Kidney epithelial cell (primary cell): Measurements from ENCODE around the gene SLFN12. TPM values are rescaled to one million over a fixed set of nuclear protein-coding genes. Genes with fewer than 3 reads are reported as not detected.

Experiments used
- DNase-seq: peaks from one replicate; pipeline ENCODE4 v3.0.0-alpha.2; 2010; ENCODE audit warnings: low read depth
- H3K27me3 ChIP-seq: 2 replicates; pipeline ENCODE4 v1.6.0; 2011; ENCODE audit warnings: low read length; ENCODE audit not compliant: control insufficient read depth, insufficient read depth
- H3K36me3 ChIP-seq: 2 replicates; pipeline ENCODE4 v1.5.1; 2011; ENCODE audit warnings: low read length; ENCODE audit not compliant: control insufficient read depth, insufficient read depth
- H3K4me3 ChIP-seq: 2 replicates; pipeline ENCODE4 v1.5.1; 2011; ENCODE audit warnings: low read depth, mild to moderate bottlenecking, control low read depth, low read length
- CTCF ChIP-seq: IDR thresholded peaks from 2 replicates; pipeline ENCODE4 v1.5.1; 2011; ENCODE audit warnings: mild to moderate bottlenecking, moderate library complexity, low read length, control low read depth, inconsistent platforms; ENCODE audit not compliant: insufficient read depth, poor library complexity, severe bottlenecking
- total RNA-seq: library from RNA; depleted of rRNA; stranded (reverse); fragments of >200 nt; gene quantifications from 2 replicates; pipeline ENCODE4 v1.2.3, GENCODE V29; 2015

Gene SLFN12
- total RNA-seq, 1 donor from 2014 or later = 12.8 TPM

- TF ChIP-seq CTCF = no peak
- Histone ChIP-seq H3K36me3 (no peaks in the 10 kb centered on the region), H3K4me3 (peak overlapping the region; percentile 40), H3K27me3 (peaks cover 18% of the 10 kb centered on the region)
- DNase-seq = no peak
Measured at GRCh38 chr17:35374766-35375344, 57.4 kb downstream of the SLFN12 start.

- DNase-seq = no peak
- Histone ChIP-seq H3K36me3 (no peaks in the 10 kb centered on the region), H3K4me3 (peak overlapping the region; percentile 40), H3K27me3 (peaks cover 18% of the 10 kb centered on the region)
- TF ChIP-seq CTCF = no peak
Measured at GRCh38 chr17:35373984-35374765, 58.1 kb downstream of the SLFN12 start.

- H3K27me3 ChIP-seq = peaks cover 18% of the 10 kb centered on the region
- no peaks in the 10 kb centered on the region for H3K36me3 ChIP-seq
- H3K4me3 ChIP-seq = peak within 1 kb of the TSS; percentile 40
- TF ChIP-seq CTCF = no peak
- no peak for DNase-seq
Measured at GRCh38 chr17:35373534-35373983, 58.7 kb downstream of the SLFN12 start, which contains the start of gene SLFN11. TSS of gene SLFN11 (minus strand) at chr17:35373621. CDS start at chr17:35363807, 9,814 bp downstream.

- peak overlapping the region; percentile 40 for H3K4me3 ChIP-seq
- no peak for TF ChIP-seq CTCF
- peaks cover 18% of the 10 kb centered on the region for H3K27me3 ChIP-seq
- no peak for DNase-seq
- H3K36me3 ChIP-seq = no peaks in the 10 kb centered on the region
Measured at GRCh38 chr17:35372846-35373533, 59.3 kb downstream of the SLFN12 start.

GRCh38 chr17:35371934-35372333 lies 60.4 kb downstream of the SLFN12 start:
- no peak for TF ChIP-seq CTCF
- peaks cover 18% of the 10 kb centered on the region for H3K27me3 ChIP-seq
- no peak for DNase-seq
- no peaks in the 10 kb centered on the region for H3K36me3 ChIP-seq
- no peak overlapping the region for H3K4me3 ChIP-seq
